ENCODE results near the gene ERH. TPM values are rescaled to one million over a fixed set of nuclear protein-coding genes. Genes with fewer than 3 reads are reported as not detected.

ERH gene
- total RNA-seq, 1 experiment from 2014 or later, result 352 TPM

DNA sequence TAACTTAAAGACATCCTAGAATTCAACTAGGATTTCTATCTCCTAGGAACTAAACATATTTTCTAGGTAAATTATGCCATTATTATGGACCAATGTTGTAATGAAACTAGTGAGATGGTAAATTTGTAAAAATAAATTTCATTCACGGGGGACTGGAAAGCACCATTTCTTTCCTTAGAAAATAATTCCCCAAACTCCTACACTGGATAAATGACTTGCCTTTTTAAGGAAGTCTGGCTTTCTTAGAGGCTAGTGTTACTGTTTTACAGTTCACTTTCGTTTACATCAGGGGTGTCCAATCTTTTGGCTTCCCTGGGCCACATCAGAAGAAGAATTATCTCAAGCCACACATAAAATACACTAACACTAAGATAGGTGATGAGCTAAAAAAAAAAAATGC lies 3.7 kb upstream of the ERH start:
- TF ChIP-seq EZH2 (IDR thresholded peaks at IDR 0.05) (no peak), TCF7L2 (IDR thresholded peaks at IDR 0.05; ENCODE audit: borderline replicate concordance, extremely low read depth, insufficient read depth, insufficient read length) (no peak)
- Histone ChIP-seq H3K4me1 (ENCODE audit: control insufficient read depth in 1 of 2, insufficient read depth in 2 of 2, low read length in 2 of 2) (peaks cover 12 to 14% of the 10 kb centered on the region in 2 experiments; a peak in 3 of 4 replicates), H3K36me3 (ENCODE audit: control insufficient read depth in 1 of 2, insufficient read depth in 2 of 2, low read length in 2 of 2) (no peaks in the 10 kb centered on the region), H3K9me2 (ENCODE audit: insufficient read depth) (no peaks in the 10 kb centered on the region), H3K27ac (ENCODE audit: low read depth, low read length) (no peak overlapping the region), H3K4me3 (replicated peaks in 1 of 2; ENCODE audit: low read depth in 1 of 2, low read length in 2 of 2) (no peak overlapping the region), H3K79me2 (ENCODE audit: insufficient read depth, low read length) (peaks cover 97% of the 10 kb centered on the region), H2AFZ (ENCODE audit: low read depth, low read length, poor library complexity, severe bottlenecking) (no peak overlapping the region), H3K9me3 (ENCODE audit: control insufficient read depth in 1 of 2, insufficient read depth in 1 of 2, low read depth in 1 of 2, low read length in 2 of 2) (no peaks in the 10 kb centered on the region), H3K27me3 (ENCODE audit: insufficient read depth, low read length) (no peaks in the 10 kb centered on the region), H3K4me2 (ENCODE audit: low read length) (no peak overlapping the region), H3K9ac (ENCODE audit: low read length) (no peak overlapping the region), H4K20me1 (ENCODE audit: insufficient read depth) (peaks cover 2% of the 10 kb centered on the region; the same call in 1 of the 2 replicates)
- ChIA-PET CTCF (no interaction called here), POLR2A (no interaction called here), RAD21 (ENCODE audit: low non-redundant PET in 1 of 2, low total read pairs in 2 of 2, uncharacterized antibody in 2 of 2, unreplicated experiment in 2 of 2) (no interaction called here)
- DNase-seq (ENCODE audit: low read depth, low spot score) (no peak), ATAC-seq (no peak)
- intact Hi-C loops (cut with micrococcal nuclease), result no loop called here
- BruUV-seq (replicated peaks), result no TSS peak

DNA sequence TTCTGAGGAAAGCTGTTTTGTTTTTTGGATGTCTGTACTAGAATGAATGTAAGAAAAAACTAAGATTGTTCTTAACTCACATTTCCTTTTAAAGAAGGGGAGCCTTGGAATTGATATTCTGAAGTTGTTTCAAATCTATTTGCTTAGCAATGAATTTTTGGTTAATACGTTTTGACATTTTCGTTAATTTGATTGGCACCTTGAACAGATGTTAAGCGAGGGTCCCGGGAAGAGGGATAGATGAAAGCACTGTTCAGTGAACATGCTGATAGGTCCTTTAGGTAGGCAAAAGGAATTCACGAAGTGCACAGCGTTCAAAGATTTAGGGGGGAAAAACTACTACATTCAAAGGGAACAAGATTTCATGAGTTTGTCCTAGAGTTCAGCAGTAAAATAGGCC lies 2.1 kb upstream of the ERH start:
- peak overlapping the region; percentile 92 for H3K4me2 ChIP-seq (ENCODE audit: low read length)
- no peaks in the 10 kb centered on the region for H3K27me3 ChIP-seq (ENCODE audit: insufficient read depth, low read length)
- H4K20me1 ChIP-seq (ENCODE audit: insufficient read depth), result peaks cover 7% of the 10 kb centered on the region; the same call in 1 of the 2 replicates
- POLR2A ChIA-PET, result no interaction called here
- DNase-seq (ENCODE audit: low read depth, low spot score) (no peak), ATAC-seq (no peak)
- peaks cover 97% of the 10 kb centered on the region for H3K79me2 ChIP-seq (ENCODE audit: insufficient read depth, low read length)
- RAD21 ChIA-PET (ENCODE audit: low non-redundant PET in 1 of 2, low total read pairs in 2 of 2, uncharacterized antibody in 2 of 2, unreplicated experiment in 2 of 2), result no interaction called here
- no peak overlapping the region for H2AFZ ChIP-seq (ENCODE audit: low read depth, low read length, poor library complexity, severe bottlenecking)
- H3K4me1 ChIP-seq (ENCODE audit: control insufficient read depth in 1 of 2, insufficient read depth in 2 of 2, low read length in 2 of 2), result peaks cover 15 to 19% of the 10 kb centered on the region in 2 experiments; a peak in 3 of 4 replicates
- H3K36me3 ChIP-seq (ENCODE audit: control insufficient read depth in 1 of 2, insufficient read depth in 2 of 2, low read length in 2 of 2), result peaks cover 10 to 17% of the 10 kb centered on the region in 2 experiments; a peak in 2 of 4 replicates
- CTCF ChIA-PET, result no interaction called here
- H3K9me2 ChIP-seq (ENCODE audit: insufficient read depth), result no peaks in the 10 kb centered on the region
- peak overlapping the region; percentile 98 for H3K9ac ChIP-seq (ENCODE audit: low read length)
- BruUV-seq (replicated peaks), result no TSS peak
- H3K27ac ChIP-seq (ENCODE audit: low read depth, low read length), result no peak overlapping the region
- peak overlapping the region in 1 of 2 experiments; percentile 94; a peak in 3 of 4 replicates for H3K4me3 ChIP-seq (replicated peaks in 1 of 2; ENCODE audit: low read depth in 1 of 2, low read length in 2 of 2)
- no peaks in the 10 kb centered on the region for H3K9me3 ChIP-seq (ENCODE audit: control insufficient read depth in 1 of 2, insufficient read depth in 1 of 2, low read depth in 1 of 2, low read length in 2 of 2)
- intact Hi-C loops (cut with micrococcal nuclease), result no loop called here
- TF ChIP-seq, protein P1, sequence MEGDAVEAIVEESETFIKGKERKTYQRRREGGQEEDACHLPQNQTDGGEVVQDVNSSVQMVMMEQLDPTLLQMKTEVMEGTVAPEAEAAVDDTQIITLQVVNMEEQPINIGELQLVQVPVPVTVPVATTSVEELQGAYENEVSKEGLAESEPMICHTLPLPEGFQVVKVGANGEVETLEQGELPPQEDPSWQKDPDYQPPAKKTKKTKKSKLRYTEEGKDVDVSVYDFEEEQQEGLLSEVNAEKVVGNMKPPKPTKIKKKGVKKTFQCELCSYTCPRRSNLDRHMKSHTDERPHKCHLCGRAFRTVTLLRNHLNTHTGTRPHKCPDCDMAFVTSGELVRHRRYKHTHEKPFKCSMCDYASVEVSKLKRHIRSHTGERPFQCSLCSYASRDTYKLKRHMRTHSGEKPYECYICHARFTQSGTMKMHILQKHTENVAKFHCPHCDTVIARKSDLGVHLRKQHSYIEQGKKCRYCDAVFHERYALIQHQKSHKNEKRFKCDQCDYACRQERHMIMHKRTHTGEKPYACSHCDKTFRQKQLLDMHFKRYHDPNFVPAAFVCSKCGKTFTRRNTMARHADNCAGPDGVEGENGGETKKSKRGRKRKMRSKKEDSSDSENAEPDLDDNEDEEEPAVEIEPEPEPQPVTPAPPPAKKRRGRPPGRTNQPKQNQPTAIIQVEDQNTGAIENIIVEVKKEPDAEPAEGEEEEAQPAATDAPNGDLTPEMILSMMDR (IDR thresholded peaks at IDR 0.05 in 2 of 3, conservative IDR thresholded peaks at IDR 0.05 in 1 of 3; ENCODE audit: borderline replicate concordance in 1 of 3, insufficient read depth in 1 of 3, low read depth in 2 of 3, low read length in 2 of 3), result no peak
- no peak for TF ChIP-seq RAD21 (IDR thresholded peaks at IDR 0.05; ENCODE audit: low read depth)
- TF ChIP-seq ELF1 (IDR thresholded peaks at IDR 0.05; ENCODE audit: borderline replicate concordance, low read depth), result no peak
- TF ChIP-seq, protein P2, sequence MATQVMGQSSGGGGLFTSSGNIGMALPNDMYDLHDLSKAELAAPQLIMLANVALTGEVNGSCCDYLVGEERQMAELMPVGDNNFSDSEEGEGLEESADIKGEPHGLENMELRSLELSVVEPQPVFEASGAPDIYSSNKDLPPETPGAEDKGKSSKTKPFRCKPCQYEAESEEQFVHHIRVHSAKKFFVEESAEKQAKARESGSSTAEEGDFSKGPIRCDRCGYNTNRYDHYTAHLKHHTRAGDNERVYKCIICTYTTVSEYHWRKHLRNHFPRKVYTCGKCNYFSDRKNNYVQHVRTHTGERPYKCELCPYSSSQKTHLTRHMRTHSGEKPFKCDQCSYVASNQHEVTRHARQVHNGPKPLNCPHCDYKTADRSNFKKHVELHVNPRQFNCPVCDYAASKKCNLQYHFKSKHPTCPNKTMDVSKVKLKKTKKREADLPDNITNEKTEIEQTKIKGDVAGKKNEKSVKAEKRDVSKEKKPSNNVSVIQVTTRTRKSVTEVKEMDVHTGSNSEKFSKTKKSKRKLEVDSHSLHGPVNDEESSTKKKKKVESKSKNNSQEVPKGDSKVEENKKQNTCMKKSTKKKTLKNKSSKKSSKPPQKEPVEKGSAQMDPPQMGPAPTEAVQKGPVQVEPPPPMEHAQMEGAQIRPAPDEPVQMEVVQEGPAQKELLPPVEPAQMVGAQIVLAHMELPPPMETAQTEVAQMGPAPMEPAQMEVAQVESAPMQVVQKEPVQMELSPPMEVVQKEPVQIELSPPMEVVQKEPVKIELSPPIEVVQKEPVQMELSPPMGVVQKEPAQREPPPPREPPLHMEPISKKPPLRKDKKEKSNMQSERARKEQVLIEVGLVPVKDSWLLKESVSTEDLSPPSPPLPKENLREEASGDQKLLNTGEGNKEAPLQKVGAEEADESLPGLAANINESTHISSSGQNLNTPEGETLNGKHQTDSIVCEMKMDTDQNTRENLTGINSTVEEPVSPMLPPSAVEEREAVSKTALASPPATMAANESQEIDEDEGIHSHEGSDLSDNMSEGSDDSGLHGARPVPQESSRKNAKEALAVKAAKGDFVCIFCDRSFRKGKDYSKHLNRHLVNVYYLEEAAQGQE (IDR thresholded peaks at IDR 0.05; ENCODE audit: low read depth), result no peak
- TF ChIP-seq TCF7L2 (IDR thresholded peaks at IDR 0.05; ENCODE audit: borderline replicate concordance, extremely low read depth, insufficient read depth, insufficient read length), result no peak
- no peak for TF ChIP-seq SRF (IDR thresholded peaks at IDR 0.05; ENCODE audit: low read depth)
- no peak for TF ChIP-seq CBX3 (IDR thresholded peaks at IDR 0.05; ENCODE audit: low read depth)
- TF ChIP-seq EZH2 (IDR thresholded peaks at IDR 0.05), result no peak
- TF ChIP-seq, protein P3, sequence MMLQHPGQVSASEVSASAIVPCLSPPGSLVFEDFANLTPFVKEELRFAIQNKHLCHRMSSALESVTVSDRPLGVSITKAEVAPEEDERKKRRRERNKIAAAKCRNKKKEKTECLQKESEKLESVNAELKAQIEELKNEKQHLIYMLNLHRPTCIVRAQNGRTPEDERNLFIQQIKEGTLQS (IDR thresholded peaks at IDR 0.05), result no peak
- no peak for TF ChIP-seq EZH2phosphoT487 (IDR thresholded peaks at IDR 0.05; ENCODE audit: borderline replicate concordance)
- TF ChIP-seq SP1 (IDR thresholded peaks at IDR 0.05; ENCODE audit: low read depth), result no peak
- TF ChIP-seq POLR2AphosphoS5 (IDR thresholded peaks at IDR 0.05; ENCODE audit: low read depth, low read length), result no peak
- TF ChIP-seq FOSL1 (IDR thresholded peaks at IDR 0.05; ENCODE audit: low read depth), result no peak

Measured in HCT116 (cell line).